Hepatic stellate cell (primary cell): ENCODE data around the gene LHX2.
"Not testable (repeated sequence)": the region's sequence is repeated elsewhere in the genome, so short reads cannot be mapped to it uniquely, and the experiment has no call there.

Source experiments
- DNase-seq: peaks from one replicate; pipeline ENCODE4 v3.0.0; 2011; ENCODE audit warnings: low spot score

Gene LHX2, protein sequence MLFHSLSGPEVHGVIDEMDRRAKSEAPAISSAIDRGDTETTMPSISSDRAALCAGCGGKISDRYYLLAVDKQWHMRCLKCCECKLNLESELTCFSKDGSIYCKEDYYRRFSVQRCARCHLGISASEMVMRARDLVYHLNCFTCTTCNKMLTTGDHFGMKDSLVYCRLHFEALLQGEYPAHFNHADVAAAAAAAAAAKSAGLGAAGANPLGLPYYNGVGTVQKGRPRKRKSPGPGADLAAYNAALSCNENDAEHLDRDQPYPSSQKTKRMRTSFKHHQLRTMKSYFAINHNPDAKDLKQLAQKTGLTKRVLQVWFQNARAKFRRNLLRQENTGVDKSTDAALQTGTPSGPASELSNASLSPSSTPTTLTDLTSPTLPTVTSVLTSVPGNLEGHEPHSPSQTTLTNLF

DNA sequence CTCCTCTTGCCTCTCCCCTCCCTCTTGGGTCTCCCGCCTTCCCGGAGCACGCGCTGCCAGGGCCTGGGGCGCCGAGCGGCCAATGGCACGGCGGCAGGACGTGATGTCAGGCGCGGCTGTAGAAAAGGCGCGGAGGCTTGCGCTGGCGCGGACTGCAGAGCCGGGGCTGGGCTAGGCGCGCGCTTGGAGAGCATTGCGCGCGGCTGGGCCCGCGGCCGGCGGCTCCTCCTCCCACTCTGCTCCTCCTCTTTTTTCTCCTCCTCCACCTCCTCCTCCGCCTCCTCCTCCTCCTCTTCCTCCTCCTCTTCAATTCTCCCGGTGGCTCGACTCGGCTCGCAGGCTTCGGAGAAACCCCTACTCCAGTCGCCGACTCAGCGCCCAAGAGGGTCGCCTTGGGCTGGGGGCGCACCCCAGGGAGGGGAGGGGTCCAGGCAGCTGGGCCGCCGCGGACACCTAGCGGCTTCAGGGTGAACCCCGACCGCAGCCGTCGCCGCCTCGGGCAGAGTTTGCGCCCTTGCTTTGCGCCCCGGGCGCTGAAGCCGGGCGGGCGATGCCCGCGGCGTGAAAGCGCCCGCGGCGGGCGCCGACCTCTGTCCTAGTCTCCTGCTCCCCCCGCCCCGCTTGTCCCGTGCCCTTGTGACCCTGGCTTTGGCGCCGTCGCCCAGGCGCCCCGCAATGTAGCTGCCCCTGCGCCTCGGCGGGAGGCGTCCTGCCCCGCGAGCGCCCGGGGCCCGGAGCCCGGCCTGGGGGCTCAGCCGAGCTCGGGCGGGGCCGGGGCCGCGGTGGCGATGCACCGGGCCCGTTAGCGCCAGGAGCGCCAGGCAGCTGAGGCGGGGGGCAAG lies at the start of gene LHX2:
TSS of gene LHX2 (plus strand) at position 309 of the 842 bp plus-strand sequence. CDS start 581 bp downstream, outside the sequence.
- peak; percentile 73 for DNase-seq

GRCh38 chr9:123964761-123965160 lies 46.8 kb upstream of the LHX2 start:
- no peak for DNase-seq

GRCh38 chr9:123965801-123966686 lies 45.5 kb upstream of the LHX2 start:
- no peak for DNase-seq

DNA sequence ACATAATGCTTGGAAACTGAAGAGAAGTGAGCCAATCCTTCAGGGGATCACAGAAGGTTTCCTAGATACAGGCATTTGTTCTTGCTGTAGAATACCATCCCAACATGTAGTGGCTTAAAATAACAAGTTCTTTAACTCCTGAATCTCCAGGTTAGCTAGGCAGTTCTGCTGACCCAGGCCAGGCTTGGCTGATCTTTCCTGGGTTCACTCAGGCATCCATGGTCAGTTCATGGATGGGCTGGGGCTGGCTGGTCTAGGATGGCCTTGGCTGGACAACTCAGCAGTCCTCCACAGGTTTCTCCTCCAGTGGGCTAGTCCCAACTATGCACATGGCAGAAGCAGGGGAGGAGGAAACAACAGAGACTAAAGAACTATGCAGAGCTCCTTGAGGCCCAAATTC lies 44.2 kb upstream of the LHX2 start:
- no peak for DNase-seq

DNA sequence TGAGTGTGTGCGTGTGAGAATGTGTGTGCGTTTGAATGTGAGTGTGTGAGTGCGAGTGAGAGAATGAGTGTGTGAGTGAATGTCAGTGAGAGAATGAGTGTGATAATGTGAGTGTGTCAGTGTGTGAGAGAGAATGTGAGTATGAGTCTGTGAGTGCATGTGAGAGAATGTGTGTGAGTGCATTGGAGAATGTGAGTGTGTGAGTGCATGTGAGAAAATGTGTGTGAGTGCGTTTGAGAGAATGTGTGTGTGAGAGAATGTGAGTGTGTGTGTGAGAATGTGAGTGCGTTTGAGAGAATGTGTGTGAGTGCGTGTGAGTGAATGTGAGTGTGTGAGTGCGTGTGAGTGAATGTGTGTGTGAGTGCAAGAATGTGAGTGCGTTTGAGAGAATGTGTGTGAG lies 39.0 kb upstream of the LHX2 start:
- DNase-seq, result no peak

DNA sequence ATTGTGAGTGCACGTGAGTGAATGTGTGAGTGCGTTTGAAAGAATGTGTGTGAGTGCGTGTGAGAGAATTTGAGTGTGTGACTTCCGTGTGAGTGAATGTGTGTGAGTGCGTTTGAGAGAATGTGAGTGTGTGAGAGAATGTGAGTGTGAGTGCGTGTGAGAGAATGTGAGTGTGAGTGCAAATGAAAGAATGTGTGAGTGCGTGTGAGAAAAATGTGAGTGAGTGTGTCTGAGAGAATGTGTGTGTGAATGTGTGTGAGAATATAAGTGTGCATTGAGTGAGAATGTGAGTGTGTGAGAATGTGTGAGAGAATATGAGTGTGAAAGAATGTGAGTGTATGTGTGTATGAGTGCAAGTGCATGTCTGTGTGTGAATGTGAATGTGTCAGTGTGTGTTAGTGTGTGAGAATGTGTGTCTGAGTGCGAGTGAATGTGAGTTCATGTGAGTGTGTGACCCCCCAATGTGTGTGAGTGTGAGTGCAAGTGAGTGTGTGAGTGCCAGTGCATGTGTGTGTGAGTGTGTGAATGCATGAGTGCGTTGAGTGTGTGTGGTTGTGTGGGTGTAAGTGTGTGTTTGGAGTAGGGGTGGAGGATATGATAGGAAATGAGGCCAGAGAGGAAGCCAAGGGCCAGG lies 37.9 kb upstream of the LHX2 start:
- DNase-seq, result no peak

DNA sequence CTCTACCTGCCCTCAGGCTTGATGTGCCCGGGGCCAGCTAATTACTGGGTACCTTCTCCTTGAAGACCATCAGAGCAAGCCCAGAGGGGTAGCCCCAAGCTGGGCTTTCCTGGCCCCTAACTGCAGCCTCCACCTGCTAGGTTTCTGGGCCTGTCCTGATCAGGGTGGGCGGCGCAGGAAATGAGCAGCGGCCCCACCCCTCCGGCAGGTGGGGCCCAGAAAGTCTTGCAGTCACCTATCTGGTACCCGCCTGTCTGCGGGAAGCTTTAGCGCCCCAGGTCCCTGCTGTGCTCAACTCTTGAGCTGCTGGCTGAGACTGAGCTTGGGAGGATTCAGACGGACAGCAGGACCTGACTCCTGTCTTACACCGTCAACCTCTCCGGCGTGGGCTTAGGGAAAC lies 37.1 kb upstream of the LHX2 start:
- no peak for DNase-seq

DNA sequence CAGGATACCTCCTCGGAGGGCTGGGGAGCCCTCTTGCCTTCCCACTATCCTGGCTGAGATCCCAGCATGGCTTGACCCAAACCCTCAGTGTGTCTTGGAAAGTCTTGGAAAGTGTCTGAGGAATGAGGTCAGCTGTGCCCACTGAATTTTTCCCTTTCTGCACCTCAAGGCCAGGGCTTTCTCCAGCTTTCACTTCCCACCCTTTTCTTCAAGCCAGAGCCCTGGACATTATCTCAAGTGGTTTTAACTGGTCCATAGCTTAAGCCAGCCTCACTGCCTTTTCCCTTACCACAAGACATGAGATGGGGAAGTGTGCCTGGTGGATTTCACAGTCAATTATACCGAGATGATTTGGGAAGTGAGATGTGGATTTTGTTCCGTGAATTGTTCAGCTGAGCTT lies 35.7 kb upstream of the LHX2 start:
- no peak for DNase-seq

DNA sequence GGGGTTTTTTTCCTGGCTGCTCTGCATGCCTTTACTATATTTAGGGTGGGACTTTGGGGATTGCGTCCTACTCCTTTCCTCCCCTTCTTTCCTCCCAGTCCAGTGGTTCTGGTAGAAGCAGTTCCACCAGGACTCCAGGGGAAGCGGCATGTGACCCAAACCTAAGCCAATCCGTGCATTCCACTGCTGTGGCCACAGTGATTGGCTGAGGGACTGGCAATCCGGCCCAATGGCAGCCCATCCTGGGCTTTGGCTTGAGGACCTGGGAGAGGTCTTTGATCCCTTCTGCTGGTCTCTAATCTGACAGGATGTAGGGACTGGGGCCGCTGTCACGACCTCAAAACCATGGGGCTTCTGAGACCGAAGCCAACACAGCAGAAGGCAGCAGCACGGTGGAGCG lies 35.0 kb upstream of the LHX2 start:
- DNase-seq, result not testable (repeated sequence)

DNA sequence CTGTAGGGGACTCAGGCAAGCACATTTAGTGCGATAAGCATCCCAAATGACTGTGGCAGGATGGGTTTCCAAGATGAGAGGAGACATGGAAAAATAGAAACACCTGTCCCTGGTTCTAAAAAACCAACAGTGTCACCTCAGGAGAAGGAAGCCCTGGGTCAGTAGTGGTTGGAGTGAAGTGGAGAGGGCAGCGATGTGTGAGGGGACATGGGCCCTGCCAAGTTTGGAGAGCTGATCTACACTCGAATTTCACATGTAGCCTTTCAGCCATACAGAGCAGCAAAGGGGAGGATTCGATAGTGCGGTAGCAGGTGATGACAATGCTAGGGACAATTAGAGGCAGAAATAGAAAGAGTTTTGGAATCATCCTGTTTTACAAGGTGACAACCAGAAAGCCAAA lies 32.6 kb upstream of the LHX2 start:
- DNase-seq, result no peak

- DNase-seq, result no peak
These were observed 29.0 kb upstream of the LHX2 start for GRCh38 chr9:123982535-123982934.

- DNase-seq, result no peak
These were observed 28.5 kb upstream of the LHX2 start for GRCh38 chr9:123983047-123983446.

DNA sequence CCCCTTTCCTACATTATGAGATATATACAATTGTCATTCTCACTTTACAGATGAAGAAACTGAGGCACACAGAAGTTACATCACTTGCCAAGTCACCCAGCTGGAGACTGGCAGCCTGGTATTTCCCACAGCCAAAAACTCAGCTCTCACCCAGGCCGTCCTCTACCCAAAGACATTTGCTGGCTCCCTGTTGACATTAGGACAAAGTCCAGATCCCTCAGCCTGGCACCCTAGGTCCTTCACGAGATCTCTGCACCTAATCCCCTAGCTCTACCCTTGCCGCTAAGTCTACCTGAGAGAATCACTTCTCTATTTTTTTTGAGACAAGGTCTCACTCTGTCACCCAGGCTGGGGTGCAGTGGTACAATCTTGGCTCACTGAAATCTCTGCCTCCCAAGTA lies 26.8 kb upstream of the LHX2 start:
- DNase-seq, result no peak

DNA sequence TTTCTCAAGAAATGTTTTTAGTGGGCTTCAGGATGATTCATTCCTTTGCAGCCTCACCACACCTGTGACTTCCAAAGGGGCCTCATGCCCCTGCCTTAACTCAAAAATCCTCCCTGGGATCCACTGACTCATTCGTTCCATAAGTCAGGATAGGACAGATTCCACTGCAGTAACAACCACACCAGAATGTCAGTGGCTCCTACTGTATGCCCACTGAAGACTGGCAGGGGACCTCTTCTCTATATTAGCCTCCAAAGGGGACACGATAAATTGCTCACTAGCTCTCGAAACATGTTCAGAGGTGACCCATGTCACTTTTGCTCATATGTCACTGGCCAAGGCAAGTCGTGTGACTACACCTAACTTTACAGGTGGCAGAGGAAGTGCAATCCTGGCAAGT lies 25.7 kb upstream of the LHX2 start:
- DNase-seq, result no peak

DNA sequence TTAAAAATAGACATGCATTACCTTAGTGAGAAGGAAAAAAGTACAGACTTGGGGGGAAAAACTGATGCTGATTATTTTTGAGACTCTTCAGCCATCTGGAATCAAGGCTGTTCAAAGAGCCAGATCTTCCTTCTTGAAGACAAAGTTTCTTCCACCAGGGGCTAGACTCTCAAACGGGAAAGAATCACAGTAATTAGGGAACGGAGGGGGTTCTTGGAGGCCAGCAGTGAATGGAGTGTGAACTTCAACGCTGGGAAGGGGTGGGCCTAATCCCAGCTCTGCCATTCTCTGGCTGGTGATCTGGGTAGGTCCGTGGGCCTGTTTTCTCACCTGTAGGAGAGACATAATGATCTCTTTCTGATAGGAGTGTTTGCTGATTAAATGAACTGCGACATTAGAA lies 21.1 kb upstream of the LHX2 start:
- no peak for DNase-seq

DNA sequence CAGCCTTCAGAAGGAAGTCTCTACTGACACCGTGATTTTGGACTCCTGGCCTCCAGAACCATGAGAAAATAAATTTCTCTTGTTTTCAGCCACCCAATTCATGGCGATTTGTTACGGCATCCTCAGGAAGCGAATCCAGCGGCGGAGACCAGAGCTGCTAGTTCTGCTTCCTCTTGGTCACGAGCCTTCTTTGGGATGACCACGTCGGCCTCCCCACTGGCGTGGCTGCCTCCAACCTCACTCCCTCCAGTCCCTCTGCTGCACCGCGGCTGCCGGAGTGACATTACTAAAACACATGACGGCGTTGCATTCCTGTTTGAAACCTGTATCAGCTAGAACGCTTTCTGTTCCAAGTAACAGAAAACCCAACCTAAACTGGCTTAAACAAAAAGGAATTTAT lies 18.9 kb upstream of the LHX2 start:
- DNase-seq, result not testable (repeated sequence)

DNA sequence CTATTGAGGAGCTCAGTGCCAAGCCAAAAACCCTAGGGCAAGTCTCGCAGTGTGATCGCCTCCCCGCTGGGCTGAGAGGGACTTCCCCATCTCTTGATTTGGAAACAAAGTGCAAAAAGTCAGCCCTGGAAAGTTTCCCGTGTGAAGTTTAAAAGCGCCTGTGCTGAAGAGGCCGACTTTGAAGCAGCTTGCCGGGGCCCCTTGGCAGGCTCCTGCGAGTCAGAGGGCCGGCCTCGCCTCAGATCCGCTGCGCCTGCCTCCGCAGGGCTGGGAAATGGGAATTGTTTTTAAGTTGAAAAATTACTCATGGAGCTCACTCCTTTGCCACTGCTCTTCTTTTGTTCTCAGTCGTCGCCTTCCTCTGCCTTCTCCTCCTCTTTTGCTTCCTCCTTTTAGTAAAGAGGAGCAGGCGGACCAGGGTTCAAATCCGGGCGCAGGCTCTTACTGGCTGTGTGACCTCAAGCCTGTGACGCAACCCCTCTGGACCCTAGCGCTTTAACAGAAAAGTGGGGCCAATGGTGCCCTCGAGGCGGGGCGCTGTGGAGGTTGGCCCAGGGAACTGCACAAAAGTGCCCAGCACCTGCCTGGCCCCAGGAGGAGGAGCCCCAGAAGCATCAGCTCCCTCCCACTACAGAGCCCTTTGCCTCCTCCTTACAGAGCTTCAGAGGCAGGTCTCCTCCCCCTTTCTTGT lies 14.7 kb upstream of the LHX2 start:
- no peak for DNase-seq

DNA sequence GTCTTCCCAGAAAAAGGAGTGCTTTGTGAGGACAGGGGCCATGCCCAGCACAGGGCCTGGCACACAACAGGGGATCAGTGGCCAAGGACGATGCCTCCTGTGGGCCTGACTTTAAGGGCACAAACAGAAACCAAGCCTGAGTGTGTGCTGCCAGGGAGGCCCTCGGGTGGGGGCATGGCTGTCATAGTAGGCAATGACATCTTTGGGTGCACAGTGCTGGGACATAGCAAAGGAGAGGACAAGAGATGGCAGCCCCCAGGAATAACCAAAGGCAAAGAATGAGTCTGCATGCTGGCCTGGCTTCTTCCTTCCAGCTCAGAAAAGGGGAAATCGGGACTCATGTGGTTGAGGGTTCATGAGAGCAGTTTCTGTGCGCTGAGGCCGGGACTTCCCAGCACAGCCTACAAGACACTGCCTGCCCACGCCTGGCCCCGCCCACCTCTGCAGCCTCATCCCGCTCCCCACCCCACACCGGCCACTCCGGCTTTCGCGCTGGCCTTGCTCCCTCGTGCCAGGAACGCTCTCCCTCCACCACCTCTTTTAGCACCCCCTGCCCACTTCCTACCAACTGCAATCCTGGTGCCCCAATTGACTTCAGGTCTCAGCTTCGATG lies 13.8 kb upstream of the LHX2 start:
- DNase-seq, result no peak

DNA sequence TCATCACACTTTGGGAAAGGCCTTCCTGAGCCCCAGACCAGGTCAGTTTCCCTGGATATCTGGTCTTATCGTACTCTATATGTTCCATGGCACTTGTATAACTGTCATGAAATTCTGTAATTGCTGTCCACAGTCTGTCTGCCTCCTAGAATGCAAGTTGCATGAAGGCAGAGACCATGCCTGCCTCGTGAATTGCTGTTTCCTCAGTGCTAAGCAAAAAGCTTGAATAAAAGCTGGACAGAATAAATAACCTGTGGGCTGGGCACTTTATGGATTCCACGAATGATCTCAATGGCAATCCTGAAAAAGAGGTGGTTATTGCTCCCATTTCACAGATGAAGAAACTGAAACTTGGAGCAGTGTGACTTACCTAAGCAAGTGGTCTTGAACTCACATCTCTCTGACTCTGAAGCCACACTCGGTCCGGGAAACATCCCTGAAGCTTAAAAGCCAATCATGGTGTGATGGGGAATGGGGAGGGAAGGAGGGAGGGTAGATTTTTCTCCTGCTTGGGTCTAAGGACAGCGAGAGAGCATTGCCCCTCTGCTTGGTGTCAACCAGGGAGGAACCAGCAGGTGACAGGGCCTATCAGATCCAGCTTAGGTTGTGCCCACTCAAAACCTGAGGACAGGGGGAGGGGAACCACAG lies 13.2 kb upstream of the LHX2 start:
- no peak for DNase-seq

DNA sequence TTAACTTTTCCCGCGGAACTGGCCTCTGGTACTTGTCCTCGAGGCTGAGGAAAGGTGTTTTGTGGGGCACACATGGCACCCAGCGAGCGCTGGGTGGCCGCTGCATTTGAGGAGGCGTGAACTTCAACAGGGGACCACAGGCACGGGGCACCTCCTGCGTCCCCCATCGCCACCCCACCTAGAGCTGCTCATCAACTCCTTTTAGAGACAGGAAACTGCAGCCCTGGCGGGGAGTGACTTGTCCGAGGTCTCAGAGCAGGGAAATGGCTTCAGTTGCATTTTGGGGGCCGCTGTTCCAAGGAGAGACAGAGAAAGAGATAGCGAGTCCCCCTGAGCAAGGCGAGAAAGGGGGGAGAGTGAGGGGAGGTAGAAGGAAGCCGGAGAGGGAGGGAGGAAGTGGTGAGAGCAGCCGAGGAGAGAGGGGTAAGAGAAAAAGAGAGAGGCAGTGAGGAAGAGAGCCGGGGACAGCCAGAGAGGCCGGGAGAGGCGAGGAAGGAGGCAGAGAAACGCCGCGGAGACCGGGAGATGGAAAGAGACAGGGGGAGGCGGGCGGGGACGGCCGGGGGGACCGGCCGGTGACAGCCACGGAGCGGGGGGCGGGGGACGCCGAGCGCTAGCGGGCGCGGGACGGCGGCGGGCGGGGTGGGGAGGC lies 12.5 kb upstream of the LHX2 start:
- DNase-seq, result no peak
